ENCODE data around the gene DMC1. TPM values are rescaled to one million over a fixed set of nuclear protein-coding genes. Genes with fewer than 3 reads are reported as not detected.

The DMC1 gene
- total RNA-seq, 1 experiment from 2014 or later = 6.8 TPM

- no peak overlapping the region for H2BK120ac ChIP-seq (ENCODE audit: low read depth, low read length, poor library complexity, severe bottlenecking)
- H2BK12ac ChIP-seq (ENCODE audit: insufficient read length, low read depth, low read length) = no peak overlapping the region
- no peak overlapping the region for H3K14ac ChIP-seq (ENCODE audit: insufficient read depth, low read length)
- H3K4me1 ChIP-seq (ENCODE audit: insufficient read depth, low read length) = peaks cover 5% of the 10 kb centered on the region
- no peak overlapping the region for H2AK5ac ChIP-seq (ENCODE audit: insufficient read length, low read length)
- H4K91ac ChIP-seq (ENCODE audit: insufficient read length, low read depth, low read length) = no peak overlapping the region
- no peak overlapping the region for H3K23ac ChIP-seq (ENCODE audit: insufficient read length, low read depth, low read length)
- no peak overlapping the region for H4K8ac ChIP-seq (replicated peaks; ENCODE audit: insufficient read length, low read depth, low read length)
- H3K9me3 ChIP-seq (ENCODE audit: control insufficient read depth, low read depth, low read length) = no peaks in the 10 kb centered on the region
- peak overlapping the region; percentile 37 for H3K9ac ChIP-seq (ENCODE audit: extremely low read depth, insufficient read length, low read length)
- no peaks in the 10 kb centered on the region; a peak in 1 of 5 replicates for H3K9me3 Mint-ChIP-seq
- no peak overlapping the region for H3T11ph ChIP-seq (ENCODE audit: low read length)
- no peaks in the 10 kb centered on the region for H3K79me2 ChIP-seq (ENCODE audit: insufficient read depth, low read length)
- H3K4ac ChIP-seq (ENCODE audit: low read depth, low read length) = no peak overlapping the region
- no peaks in the 10 kb centered on the region for H4K20me1 ChIP-seq (ENCODE audit: control insufficient read depth, insufficient read depth, insufficient read length)
- WGBS (ENCODE audit: extremely low coverage, insufficient read length, low lambda C conversion rate) = no CpG with 5 or more reads among the region's 7 CpGs
- H3K27me3 ChIP-seq (ENCODE audit: insufficient read depth, low read length) = no peaks in the 10 kb centered on the region
- no peak overlapping the region; a peak in 1 of 5 replicates for H3K4me3 Mint-ChIP-seq
- H3K27ac Mint-ChIP-seq = no peak overlapping the region
- no peak for TF ChIP-seq CTCF (conservative IDR thresholded peaks at IDR 0.05)
- H3K27ac ChIP-seq (ENCODE audit: insufficient read length, low read depth, low read length) = no peak overlapping the region
- no peak overlapping the region for H3K4me2 ChIP-seq (ENCODE audit: insufficient read depth, insufficient read length, low read length)
- no peak overlapping the region for H2BK20ac ChIP-seq (ENCODE audit: low read depth, low read length, poor library complexity, severe bottlenecking)
- no peak overlapping the region for H2BK5ac ChIP-seq (ENCODE audit: insufficient read length, low read length)
- H3K4me1 Mint-ChIP-seq = peaks cover 26 to 27% of the 10 kb centered on the region in 2 experiments
- H4K5ac ChIP-seq (ENCODE audit: insufficient read length, low read depth, low read length) = no peak overlapping the region
- H3K79me1 ChIP-seq (ENCODE audit: insufficient read depth, low read depth, low read length, poor library complexity, severe bottlenecking) = no peaks in the 10 kb centered on the region
- no peak overlapping the region for H3K56ac ChIP-seq (ENCODE audit: insufficient read length, low read depth, low read length)
- H3K18ac ChIP-seq (ENCODE audit: insufficient read length, low read depth, low read length) = no peak overlapping the region
- no peak overlapping the region for H2AFZ ChIP-seq (ENCODE audit: low read length)
- H3K27me3 Mint-ChIP-seq (ENCODE audit: low read depth) = peaks cover 3% of the 10 kb centered on the region
- no peaks in the 10 kb centered on the region for H3K36me3 Mint-ChIP-seq (ENCODE audit: insufficient read depth in 1 of 3, low read depth in 3 of 3)
- no peak overlapping the region for H2BK15ac ChIP-seq (ENCODE audit: low read depth, low read length)
- no peak for DNase-seq
- H3K23me2 ChIP-seq (ENCODE audit: insufficient read length, low read depth, low read length, poor library complexity, severe bottlenecking) = peaks cover 18% of the 10 kb centered on the region
These were observed 2.3 kb downstream of the DMC1 start for GRCh38 chr22:38567531-38568285.
